Measurements from ENCODE around the gene WWC2.

- TF ChIP-seq CTCF (IDR thresholded peaks at IDR 0.05) (no peak), POLR2A (IDR thresholded peaks at IDR 0.05) (no peak)
These were observed 56.6 kb downstream of the WWC2 start for GRCh38 chr4:183155450-183156184.

Measured in esophagus squamous epithelium (tissue), 4 donors.